Left colon (tissue), 2 donors: Measurements from ENCODE around the gene ATXN7. TPM values are rescaled to one million over a fixed set of nuclear protein-coding genes. Genes with fewer than 3 reads are reported as not detected.

Experiments used
- ATAC-seq: fragments of 200-7000 bp; cut with Tn5 transposase; one replicate; pipeline ENCODE4 v1.9.1; 2020; ENCODE audit warnings: mild to moderate bottlenecking, moderate library complexity
- DNase-seq, 2 donors: peaks; one replicate each; pipeline ENCODE4 v3.0.0-alpha.2; 2020
- intact Hi-C, 2 donors: fragments of 100-400 bp; cut with DNase I in 1 of 2; cut with micrococcal nuclease in 1 of 2; formaldehyde crosslinking; loops; one replicate each; pipeline versions ENCODE4 v1.11.2 to v1.14.0; 2022; cut with DNase I, micrococcal nuclease
- long read RNA-seq: library from polyadenylated mRNA; unstranded; transcript quantifications from one replicate; pipeline ENCODE4 v2.0.0, GENCODE V29; 2021
- total RNA-seq, 2 donors: library from RNA; stranded (reverse); fragmentation: NEBNext Ultra II Directional; extraction: Animal tissue kit (Norgen Biotek cat#: 25700); gene quantifications; one replicate each; pipeline ENCODE4 v1.2.1, GENCODE V29; 2021
- donor health status: DM: no; HTN: no; CAD: no.
- donor health status: DM: yes; HTN: yes; CAD: no.

Gene ATXN7
- total RNA-seq: 10 to 100 TPM; 32.4 to 45.9 TPM
- long read RNA-seq, partial matches to known transcripts: 0 of 4 reads
- long read RNA-seq, other reads (novel, unspliced or antisense): 0 of 4 reads

- intact Hi-C loops: no loop called here
- ATAC-seq: peak; percentile 78
- DNase-seq: peak; percentile 60 to 79
These were observed at the start of gene ATXN7, which contains the start of gene THOC7 for GRCh38 chr3:63863150-63864007. Gene ATXN7, plus strand, starts transcription at chr3:63863867. Its CDS starts 48,732 bp downstream, at chr3:63912599. Gene THOC7, minus strand, starts transcription at chr3:63863805. Its CDS starts 15 bp downstream, at chr3:63863790.

GRCh38 chr3:63814237-63814636 is 49.4 kb upstream of the ATXN7 start:
- DNase-seq (no peak), ATAC-seq (no peak)
- intact Hi-C loops: loop anchor here in 1 of 2 donors (10.0 kb wide), 1 partner anchor 1179 kb away; no protein-coding TSS in a partner anchor

GRCh38 chr3:63817225-63817624 is 46.4 kb upstream of the ATXN7 start:
- no peak for DNase-seq
- intact Hi-C loops: loop anchor here in 1 of 2 donors (5.0 to 10.0 kb wide), 2 partner anchors 465 to 1182 kb away; no protein-coding TSS in a partner anchor
- peak; percentile 84 for ATAC-seq

GRCh38 chr3:63818282-63819150 is 45.2 kb upstream of the ATXN7 start:
- ATAC-seq (peak; percentile 72), DNase-seq (peak; percentile 31 to 69)
- intact Hi-C loops: loop anchor here in 1 of 2 donors (5.0 to 10.0 kb wide), 2 partner anchors 466 to 1184 kb away; no protein-coding TSS in a partner anchor

GRCh38 chr3:63819151-63819398 is 44.6 kb upstream of the ATXN7 start, which contains the start of gene C3orf49:
Gene C3orf49, plus strand, starts transcription at chr3:63819299. Its CDS starts 173 bp downstream, at chr3:63819472.
- DNase-seq: no peak
- no peak for ATAC-seq
- intact Hi-C loops: loop anchor here in 1 of 2 donors (5.0 to 10.0 kb wide), 2 partner anchors 467 to 1184 kb away; no protein-coding TSS in a partner anchor

GRCh38 chr3:63824309-63824708 is 39.4 kb upstream of the ATXN7 start:
- DNase-seq: no peak
- intact Hi-C loops: no loop called here

GRCh38 chr3:63830526-63830925 is 33.1 kb upstream of the ATXN7 start:
- intact Hi-C loops: no loop called here
- DNase-seq: no peak
- ATAC-seq: no peak

More at GRCh38 chr3:63824309-63824708, 39.4 kb upstream of the ATXN7 start:
- ATAC-seq: no peak

GRCh38 chr3:63832395-63832794 is 31.3 kb upstream of the ATXN7 start:
- intact Hi-C loops: no loop called here
- ATAC-seq (no peak), DNase-seq (no peak)

GRCh38 chr3:63841704-63842103 is 22.0 kb upstream of the ATXN7 start:
- intact Hi-C loops: no loop called here
- no peak for DNase-seq
- no peak for ATAC-seq

GRCh38 chr3:63842127-63842526 is 21.5 kb upstream of the ATXN7 start:
- DNase-seq (no peak), ATAC-seq (no peak)
- intact Hi-C loops: no loop called here

GRCh38 chr3:63845215-63845614 is 18.5 kb upstream of the ATXN7 start:
- intact Hi-C loops: no loop called here
- no peak for ATAC-seq

GRCh38 chr3:63847718-63848450 is 15.8 kb upstream of the ATXN7 start:
- intact Hi-C loops: no loop called here
- DNase-seq (no peak), ATAC-seq (no peak)

More at GRCh38 chr3:63845215-63845614, 18.5 kb upstream of the ATXN7 start:
- DNase-seq: no peak

GRCh38 chr3:63849175-63849574 is 14.5 kb upstream of the ATXN7 start:
- ATAC-seq (no peak), DNase-seq (no peak)
- intact Hi-C loops: no loop called here

GRCh38 chr3:63851287-63851686 is 12.4 kb upstream of the ATXN7 start:
- intact Hi-C loops: no loop called here
- no peak for ATAC-seq
- no peak for DNase-seq

- ATAC-seq (no peak), DNase-seq (no peak)
- intact Hi-C loops: no loop called here
These were observed 10.6 kb upstream of the ATXN7 start for GRCh38 chr3:63853106-63853505.

GRCh38 chr3:63855333-63855940 is 8.2 kb upstream of the ATXN7 start:
- DNase-seq (no peak), ATAC-seq (no peak)
- intact Hi-C loops: no loop called here

- ATAC-seq (no peak), DNase-seq (no peak)
- intact Hi-C loops: no loop called here
These were observed 6.4 kb upstream of the ATXN7 start for GRCh38 chr3:63857311-63857710.

GRCh38 chr3:63860776-63861175 is 2.9 kb upstream of the ATXN7 start:
- ATAC-seq (no peak), DNase-seq (no peak)
- intact Hi-C loops: no loop called here
